Lower leg skin (tissue), 3 donors: ENCODE measurements around the gene SLC41A3.

Experiments used
- POLR2A ChIP-seq, 2 donors: fragments of 450-650 bp; IDR thresholded peaks; one replicate each; pipeline ENCODE4 v1.6.1; 2016 to 2017; ENCODE audit warnings: antibody characterized with exemption in 2 of 2, mild to moderate bottlenecking in 1 of 2, moderate library complexity in 1 of 2
- TF ChIP-seq, protein P1 (sequence below), 3 donors: fragments of 450-650 bp; IDR thresholded peaks; one replicate each; pipeline ENCODE4 v1.5.1; 2016; ENCODE audit warnings: antibody characterized with exemption in 3 of 3, mild to moderate bottlenecking in 3 of 3, moderate library complexity in 2 of 3

DNA sequence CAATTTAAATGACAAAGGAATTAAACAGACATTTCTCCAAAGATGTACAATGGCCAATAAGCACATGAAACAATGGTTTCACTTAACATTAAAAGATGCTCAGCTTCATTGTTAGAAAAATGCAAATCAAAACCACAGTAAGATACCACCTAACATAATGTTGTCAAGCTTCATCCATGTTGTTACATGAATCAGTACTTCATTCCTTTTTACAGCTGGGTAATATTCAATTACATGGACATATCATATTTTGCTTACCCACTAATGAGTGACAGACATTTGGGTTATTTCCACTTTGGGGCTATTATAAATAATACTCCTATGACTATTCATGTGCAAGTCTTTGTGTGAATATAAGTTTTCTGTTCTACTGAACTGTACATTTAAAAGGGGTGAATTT lies 7.8 kb downstream of the SLC41A3 start:
- TF ChIP-seq, protein P1, sequence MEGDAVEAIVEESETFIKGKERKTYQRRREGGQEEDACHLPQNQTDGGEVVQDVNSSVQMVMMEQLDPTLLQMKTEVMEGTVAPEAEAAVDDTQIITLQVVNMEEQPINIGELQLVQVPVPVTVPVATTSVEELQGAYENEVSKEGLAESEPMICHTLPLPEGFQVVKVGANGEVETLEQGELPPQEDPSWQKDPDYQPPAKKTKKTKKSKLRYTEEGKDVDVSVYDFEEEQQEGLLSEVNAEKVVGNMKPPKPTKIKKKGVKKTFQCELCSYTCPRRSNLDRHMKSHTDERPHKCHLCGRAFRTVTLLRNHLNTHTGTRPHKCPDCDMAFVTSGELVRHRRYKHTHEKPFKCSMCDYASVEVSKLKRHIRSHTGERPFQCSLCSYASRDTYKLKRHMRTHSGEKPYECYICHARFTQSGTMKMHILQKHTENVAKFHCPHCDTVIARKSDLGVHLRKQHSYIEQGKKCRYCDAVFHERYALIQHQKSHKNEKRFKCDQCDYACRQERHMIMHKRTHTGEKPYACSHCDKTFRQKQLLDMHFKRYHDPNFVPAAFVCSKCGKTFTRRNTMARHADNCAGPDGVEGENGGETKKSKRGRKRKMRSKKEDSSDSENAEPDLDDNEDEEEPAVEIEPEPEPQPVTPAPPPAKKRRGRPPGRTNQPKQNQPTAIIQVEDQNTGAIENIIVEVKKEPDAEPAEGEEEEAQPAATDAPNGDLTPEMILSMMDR (IDR thresholded peaks at IDR 0.05): no peak
- no peak for TF ChIP-seq POLR2A (IDR thresholded peaks at IDR 0.05)
